Measurements from ENCODE around the gene ENO2. TPM values are rescaled to one million over a fixed set of nuclear protein-coding genes. Genes with fewer than 3 reads are reported as not detected.

Gene ENO2
- total and polyA plus RNA-seq, 12 donors: 7.4 to 113 (median 35.1) TPM

- intact Hi-C loops (cut with DNase I): no loop called here
- no peaks in the 10 kb centered on the region for H3K9me3 ChIP-seq (replicated peaks in 1 of 3)
- TF ChIP-seq CTCF (IDR thresholded peaks at IDR 0.05) (no peak), POLR2A (IDR thresholded peaks at IDR 0.05) (no peak)
- DNase-seq: peak; percentile 82 to 98 (median 93)
- H3K27me3 ChIP-seq: no peaks in the 10 kb centered on the region
- 0 to 2% (median 1%) methylated on average over 13 of the region's 13 CpGs for WGBS, 4 donors
- H3K27ac ChIP-seq: peak overlapping the region; percentile 95 to 97 (median 95)
- peak overlapping the region in 2 of 4 donors; percentile 52 to 63 for H3K4me3 ChIP-seq
- H3K36me3 ChIP-seq (replicated peaks in 1 of 2): no peaks in the 10 kb centered on the region
- H3K4me1 ChIP-seq (replicated peaks in 1 of 2): peaks cover 25 to 59% of the 10 kb centered on the region in 2 donors
These were observed 29.0 kb downstream of the ENO2 start for GRCh38 chr12:6943389-6943721.

GRCh38 chr12:6943722-6944380 is 29.5 kb downstream of the ENO2 start, which contains the start of the genes C12orf57 and RNU7-1:
Gene C12orf57, plus strand, starts transcription at chr12:6944022. Its CDS starts 100 bp downstream, at chr12:6944122.
Gene RNU7-1, plus strand, starts transcription at chr12:6943816.
- peak; percentile 59 to 94 (median 83) for DNase-seq
- intact Hi-C loops (cut with DNase I): no loop called here
- Histone ChIP-seq H3K4me3 (peak within 1 kb of the TSS; percentile 43 to 68 (median 58)), H3K27me3 (no peaks in the 10 kb centered on the region), H3K36me3 (replicated peaks in 1 of 2) (no peaks in the 10 kb centered on the region), H3K27ac (peak within 1 kb of the TSS; percentile 95 to 97 (median 95)), H3K4me1 (replicated peaks in 1 of 2) (peaks cover 20 to 54% of the 10 kb centered on the region in 2 donors), H3K9me3 (replicated peaks in 1 of 3) (no peaks in the 10 kb centered on the region)
- 0 to 1% (median 0%) methylated on average over 9 to 31 of the region's 31 CpGs for WGBS, 4 donors
- TF ChIP-seq CTCF (IDR thresholded peaks at IDR 0.05) (no peak), POLR2A (IDR thresholded peaks at IDR 0.05) (peak; percentile 93 to 98)

- Histone ChIP-seq H3K27ac (peak overlapping the region; percentile 95 to 97 (median 95)), H3K27me3 (no peaks in the 10 kb centered on the region), H3K4me3 (peak overlapping the region; percentile 43 to 68 (median 58)), H3K9me3 (replicated peaks in 1 of 3) (no peaks in the 10 kb centered on the region), H3K36me3 (replicated peaks in 1 of 2) (no peaks in the 10 kb centered on the region), H3K4me1 (replicated peaks in 1 of 2) (peaks cover 20 to 58% of the 10 kb centered on the region in 2 donors)
- 2 to 8% (median 3%) methylated on average over 11 to 48 of the region's 48 CpGs for WGBS, 4 donors
- peak; percentile 58 to 97 (median 92) for TF ChIP-seq CTCF (IDR thresholded peaks at IDR 0.05)
- TF ChIP-seq POLR2A (IDR thresholded peaks at IDR 0.05): peak in 1 of 2 donors; percentile 67
- intact Hi-C loops (cut with DNase I): no loop called here
- peak; percentile 93 to 98 (median 96) for DNase-seq
These were observed 30.2 kb downstream of the ENO2 start for GRCh38 chr12:6944381-6945186.

- peaks cover 20 to 59% of the 10 kb centered on the region in 2 donors for H3K4me1 ChIP-seq (replicated peaks in 1 of 2)
- intact Hi-C loops (cut with DNase I): no loop called here
- H3K27ac ChIP-seq: peak overlapping the region; percentile 29 to 97 (median 95)
- no peaks in the 10 kb centered on the region for H3K9me3 ChIP-seq (replicated peaks in 1 of 3)
- WGBS, 4 donors: 46 to 54% (median 51%) methylated on average over 6 to 11 of the region's 11 CpGs
- H3K36me3 ChIP-seq (replicated peaks in 1 of 2): no peaks in the 10 kb centered on the region
- DNase-seq: peak in 6 of 7 donors; percentile 43 to 74 (median 53)
- no peaks in the 10 kb centered on the region for H3K27me3 ChIP-seq
- TF ChIP-seq POLR2A (IDR thresholded peaks at IDR 0.05) (no peak), CTCF (IDR thresholded peaks at IDR 0.05) (no peak)
- H3K4me3 ChIP-seq: peak overlapping the region in 1 of 4 donors; percentile 60
These were observed 31.2 kb downstream of the ENO2 start for GRCh38 chr12:6945613-6946012.
